DMS 273 treated with DMSO at 0.1 percent for 48 hours (cell line): ENCODE measurements around the gene UGT1A8.

Experiments
- DNase-seq: peaks from one replicate; lab custom pipeline; 2025; lab: John Stamatoyannopoulos, UW

UGT1A8 gene

GRCh38 chr2:233768076-233768475 lies 150.6 kb downstream of the UGT1A8 start:
- no peak for DNase-seq

GRCh38 chr2:233769260-233769659 lies 151.8 kb downstream of the UGT1A8 start:
- DNase-seq = no peak

GRCh38 chr2:233772153-233772552 lies 154.7 kb downstream of the UGT1A8 start:
- DNase-seq = no peak

GRCh38 chr2:233772583-233772982 lies 155.2 kb downstream of the UGT1A8 start:
- no peak for DNase-seq

- DNase-seq = no peak
Measured at GRCh38 chr2:233773854-233774253, 156.4 kb downstream of the UGT1A8 start.

GRCh38 chr2:233775414-233775813 lies 158.0 kb downstream of the UGT1A8 start:
- no peak for DNase-seq

GRCh38 chr2:233778030-233778429 lies 160.6 kb downstream of the UGT1A8 start, which contains the start of gene MROH2A:
Gene MROH2A, plus strand, starts transcription at chr2:233778330. Its CDS starts 1,029 bp downstream, at chr2:233779359.
- no peak for DNase-seq

- no peak for DNase-seq
Measured at GRCh38 chr2:233779722-233780121, 162.3 kb downstream of the UGT1A8 start.

- DNase-seq = no peak
Measured at GRCh38 chr2:233780771-233781170, 163.3 kb downstream of the UGT1A8 start.

- DNase-seq = no peak
Measured at GRCh38 chr2:233789554-233789953, 172.1 kb downstream of the UGT1A8 start.

- no peak for DNase-seq
Measured at GRCh38 chr2:233791151-233791882, 173.9 kb downstream of the UGT1A8 start.

GRCh38 chr2:233791883-233792329 lies 174.5 kb downstream of the UGT1A8 start:
- DNase-seq = no peak

- no peak for DNase-seq
Measured at GRCh38 chr2:233792720-233793119, 175.3 kb downstream of the UGT1A8 start.

GRCh38 chr2:233793465-233794127 lies 176.2 kb downstream of the UGT1A8 start:
- DNase-seq = no peak

GRCh38 chr2:233794128-233794658 lies 176.8 kb downstream of the UGT1A8 start:
- DNase-seq = no peak

- DNase-seq = no peak
Measured at GRCh38 chr2:233795735-233796171, 178.3 kb downstream of the UGT1A8 start.

- no peak for DNase-seq
Measured at GRCh38 chr2:233796254-233796653, 178.8 kb downstream of the UGT1A8 start.

GRCh38 chr2:233798335-233799086 lies 181.1 kb downstream of the UGT1A8 start:
- DNase-seq = no peak

GRCh38 chr2:233799087-233799665 lies 181.7 kb downstream of the UGT1A8 start:
- no peak for DNase-seq

- DNase-seq = no peak
Measured at GRCh38 chr2:233799716-233800115, 182.3 kb downstream of the UGT1A8 start.

- no peak for DNase-seq
Measured at GRCh38 chr2:233800208-233800607, 182.8 kb downstream of the UGT1A8 start.
